Lower lobe of right lung (tissue), 2 donors: ENCODE data around the gene DNMBP. TPM values are rescaled to one million over a fixed set of nuclear protein-coding genes. Genes with fewer than 3 reads are reported as not detected.
"Not testable (repeated sequence)": the region's sequence is repeated elsewhere in the genome, so short reads cannot be mapped to it uniquely, and the experiment has no call there.

Source experiments
- ATAC-seq, 2 donors: fragments of 200-7000 bp; cut with Tn5 transposase; one replicate each; pipeline ENCODE4 v1.9.1; 2020 to 2022; ENCODE audit warnings: mild to moderate bottlenecking in 2 of 2, moderate library complexity in 2 of 2
- DNase-seq: peaks from one replicate; pipeline ENCODE4 v3.0.0-alpha.2; 2020
- H3K27ac ChIP-seq: fragments of 200-600 bp; one replicate; pipeline ENCODE4 v1.8.0; 2022
- H3K27me3 ChIP-seq: fragments of 200-600 bp; one replicate; pipeline ENCODE4 v1.8.0; 2022; ENCODE audit warnings: low read depth
- H3K36me3 ChIP-seq: fragments of 200-600 bp; one replicate; pipeline ENCODE4 v1.8.0; 2022; ENCODE audit warnings: mild to moderate bottlenecking
- H3K4me1 ChIP-seq: fragments of 200-600 bp; one replicate; pipeline ENCODE4 v1.8.0; 2022
- H3K4me3 ChIP-seq: fragments of 200-600 bp; one replicate; pipeline ENCODE4 v1.8.0; 2022; ENCODE audit warnings: mild to moderate bottlenecking
- H3K9me3 ChIP-seq: fragments of 200-600 bp; one replicate; pipeline ENCODE4 v1.8.0; 2022
- CTCF ChIP-seq: fragments of 200-600 bp; IDR thresholded peaks from one replicate; pipeline ENCODE4 v1.8.0; 2022; ENCODE audit warnings: antibody characterized with exemption, mild to moderate bottlenecking
- intact Hi-C: fragments of 100-400 bp; cut with DNase I; formaldehyde crosslinking; loops from one replicate; pipeline ENCODE4 v1.11.0; 2022
- total RNA-seq: library from RNA; stranded (reverse); fragmentation: NEBNext Ultra II Directional; extraction: Animal tissue kit (Norgen Biotek cat#: 25700); gene quantifications from one replicate; pipeline ENCODE4 v1.2.1, GENCODE V29; 2021
- donor health status: DM: no; HTN: yes; CAD: no; lungs with severe emphysema.

Gene DNMBP
- total RNA-seq, 1 donor from 2014 or later = 13.7 TPM

GRCh38 chr10:99994801-99995200, 14.9 kb downstream of the DNMBP start:
- DNase-seq (no peak), ATAC-seq (no peak)
- Histone ChIP-seq H3K4me1 (peaks cover 35% of the 10 kb centered on the region), H3K36me3 (no peaks in the 10 kb centered on the region), H3K9me3 (no peaks in the 10 kb centered on the region), H3K27ac (peak overlapping the region; percentile 18), H3K27me3 (no peaks in the 10 kb centered on the region), H3K4me3 (no peak overlapping the region)
- no peak for TF ChIP-seq CTCF
- intact Hi-C loops = no loop called here

- TF ChIP-seq CTCF = no peak
- Histone ChIP-seq H3K36me3 (peaks cover 1% of the 10 kb centered on the region), H3K27ac (peak overlapping the region; percentile 43), H3K4me1 (peaks cover 35% of the 10 kb centered on the region), H3K27me3 (no peaks in the 10 kb centered on the region), H3K4me3 (no peak overlapping the region), H3K9me3 (no peaks in the 10 kb centered on the region)
- intact Hi-C loops = no loop called here
- DNase-seq (peak; percentile 75), ATAC-seq (peak; percentile 85 to 94)
Measured at GRCh38 chr10:99993701-99994689, 15.8 kb downstream of the DNMBP start.

GRCh38 chr10:99985637-99986036, 24.1 kb downstream of the DNMBP start:
- H3K4me1 ChIP-seq = peaks cover 28% of the 10 kb centered on the region
- not testable (repeated sequence) for H3K27me3 ChIP-seq, ATAC-seq

GRCh38 chr10:99984211-99985034, 25.3 kb downstream of the DNMBP start:
- H3K9me3 ChIP-seq = no peaks in the 10 kb centered on the region
- H3K36me3 ChIP-seq = peaks cover 4% of the 10 kb centered on the region
- DNase-seq (no peak), ATAC-seq (no peak)
- H3K4me3 ChIP-seq = no peak overlapping the region
- no peak for TF ChIP-seq CTCF
- H3K27ac ChIP-seq = no peak overlapping the region
- H3K27me3 ChIP-seq = no peaks in the 10 kb centered on the region
- peaks cover 28% of the 10 kb centered on the region for H3K4me1 ChIP-seq
- intact Hi-C loops = no loop called here

More at GRCh38 chr10:99985637-99986036, 24.1 kb downstream of the DNMBP start:
- H3K36me3 ChIP-seq, H3K9me3 ChIP-seq, H3K27ac ChIP-seq, DNase-seq, H3K4me3 ChIP-seq, intact Hi-C loops: not testable (repeated sequence)

GRCh38 chr10:99983280-99983988, 26.3 kb downstream of the DNMBP start:
- intact Hi-C loops = no loop called here
- H3K27me3 ChIP-seq = no peaks in the 10 kb centered on the region
- H3K9me3 ChIP-seq = no peaks in the 10 kb centered on the region
- DNase-seq = no peak
- peak; percentile 62 to 70 for ATAC-seq
- no peaks in the 10 kb centered on the region for H3K36me3 ChIP-seq
- peak overlapping the region; percentile 10 for H3K4me3 ChIP-seq
- H3K4me1 ChIP-seq = peaks cover 28% of the 10 kb centered on the region
- TF ChIP-seq CTCF = no peak
- H3K27ac ChIP-seq = peak overlapping the region; percentile 60
